HG03342 (cell line): ENCODE results near the gene MYPOP.
A peak's percentile ranks its signal among the peaks of the same experiment; 100 is the strongest.
"Not testable (repeated sequence)": the region's sequence is repeated elsewhere in the genome, so short reads cannot be mapped to it uniquely, and the experiment has no call there.

Experiments used
- ATAC-seq: cut with Tn5 transposase; IDR thresholded peaks from one replicate; pipeline ENCODE4 v1.9.1; 2021; ENCODE audit warnings: mild to moderate bottlenecking, moderate library complexity; ENCODE audit not compliant: unreplicated experiment

MYPOP gene

DNA sequence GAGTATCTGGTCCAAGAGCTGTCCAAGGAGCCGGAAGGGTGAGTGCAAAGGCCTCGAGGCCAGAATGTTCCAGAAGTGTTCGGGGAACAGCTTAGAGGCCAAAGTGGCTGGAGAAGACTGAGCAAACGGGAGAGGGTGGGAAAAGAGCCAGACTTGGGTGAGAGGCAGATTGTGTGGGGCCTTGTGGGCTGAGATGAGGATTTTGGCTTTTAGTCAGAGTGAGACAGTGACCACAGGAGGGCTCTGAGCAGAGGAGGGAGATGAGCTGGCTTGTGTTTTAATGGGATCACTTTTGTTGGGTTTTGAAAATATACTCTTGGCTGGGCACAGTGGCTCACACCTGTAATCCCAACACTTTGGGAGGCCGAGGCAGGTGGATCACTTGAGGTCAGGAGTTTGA, 6.5 kb upstream of the MYPOP start:
- no peak for ATAC-seq

DNA sequence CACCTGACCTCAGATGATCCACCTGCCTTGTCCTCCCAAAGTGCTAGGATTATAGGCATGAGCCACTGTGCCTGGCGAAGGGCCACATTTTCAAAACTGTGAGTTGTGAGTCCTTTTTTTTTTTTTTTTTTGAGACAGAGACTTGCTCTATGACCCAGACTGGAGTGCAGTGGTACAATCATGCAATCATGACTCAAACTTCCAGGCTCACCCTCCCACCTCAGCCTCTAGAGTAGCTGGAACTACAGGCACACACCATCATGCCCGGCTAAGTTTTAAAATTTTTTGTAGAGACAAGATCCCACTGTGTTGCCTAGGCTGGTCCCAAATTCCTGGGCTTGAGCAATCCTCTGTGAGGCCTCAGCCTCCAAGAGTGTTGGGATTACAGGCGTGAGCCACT, 3.8 kb upstream of the MYPOP start:
- ATAC-seq, result no peak

DNA sequence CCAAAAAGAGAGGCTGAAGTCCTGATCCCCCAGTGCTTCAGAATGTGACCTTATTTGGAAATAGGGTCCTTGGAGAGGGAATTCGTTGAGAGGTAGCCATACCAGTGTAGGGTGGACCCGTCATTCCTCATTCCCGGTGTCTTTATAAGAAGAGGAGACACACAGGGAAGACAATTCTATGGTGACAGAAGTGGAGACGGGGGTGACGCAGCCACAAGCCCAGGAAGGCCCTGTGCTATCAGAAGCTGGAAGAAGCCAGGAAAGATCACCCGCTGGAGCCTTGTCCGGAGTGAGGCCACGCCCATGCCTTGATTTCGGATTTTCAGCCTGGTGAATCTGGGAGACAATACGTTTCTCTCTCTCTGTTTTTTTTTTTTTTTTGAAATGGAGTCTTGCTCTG, 2.6 kb upstream of the MYPOP start:
- no peak for ATAC-seq

DNA sequence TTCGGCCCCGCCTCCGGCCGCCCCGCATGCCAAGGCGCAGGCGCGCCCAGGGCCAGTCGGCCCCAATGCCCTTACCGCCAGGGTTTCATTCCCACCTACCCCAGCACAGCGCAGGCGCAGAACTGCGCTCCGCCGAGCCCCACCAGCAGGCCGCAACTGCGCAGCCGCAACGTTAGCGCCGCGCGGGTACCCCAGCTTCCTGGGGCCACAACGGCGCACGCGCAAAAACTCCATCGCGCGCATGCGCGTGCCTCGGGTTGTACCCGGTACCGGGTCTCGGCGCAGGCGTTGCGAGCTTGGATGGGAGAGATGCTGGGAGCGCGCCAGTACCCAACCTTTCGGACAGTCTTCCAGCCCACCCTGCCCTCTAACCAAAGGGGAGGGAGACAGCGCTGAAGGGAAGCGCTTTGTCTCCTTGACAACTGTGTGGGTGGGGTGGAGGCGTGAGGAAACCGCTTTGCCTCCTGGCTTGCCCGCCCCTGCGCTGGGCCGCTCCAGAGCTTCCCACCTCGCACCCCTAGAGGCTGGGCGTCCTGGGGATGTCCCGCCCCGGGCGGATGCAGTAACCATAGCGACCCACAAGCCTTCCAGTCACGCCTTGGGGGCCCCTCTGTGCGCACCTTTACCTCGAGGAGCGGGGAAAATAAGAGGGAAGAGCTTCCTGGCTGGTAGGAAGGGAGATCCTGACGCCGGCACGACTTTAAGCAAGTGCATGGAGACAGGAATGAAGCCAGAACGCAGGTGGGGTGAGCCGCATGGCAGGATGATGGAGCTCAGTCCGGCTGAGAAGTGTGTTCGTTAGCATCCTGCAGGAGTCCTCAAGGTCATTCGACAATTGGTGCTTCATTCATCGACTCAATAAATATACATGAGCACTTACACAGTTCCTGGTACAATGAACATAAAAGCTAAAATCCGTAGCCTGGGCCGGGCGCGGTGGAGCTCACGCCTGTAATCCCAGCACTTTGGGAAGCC, 525 bp upstream of the MYPOP start:
- peak; percentile 84 for ATAC-seq

DNA sequence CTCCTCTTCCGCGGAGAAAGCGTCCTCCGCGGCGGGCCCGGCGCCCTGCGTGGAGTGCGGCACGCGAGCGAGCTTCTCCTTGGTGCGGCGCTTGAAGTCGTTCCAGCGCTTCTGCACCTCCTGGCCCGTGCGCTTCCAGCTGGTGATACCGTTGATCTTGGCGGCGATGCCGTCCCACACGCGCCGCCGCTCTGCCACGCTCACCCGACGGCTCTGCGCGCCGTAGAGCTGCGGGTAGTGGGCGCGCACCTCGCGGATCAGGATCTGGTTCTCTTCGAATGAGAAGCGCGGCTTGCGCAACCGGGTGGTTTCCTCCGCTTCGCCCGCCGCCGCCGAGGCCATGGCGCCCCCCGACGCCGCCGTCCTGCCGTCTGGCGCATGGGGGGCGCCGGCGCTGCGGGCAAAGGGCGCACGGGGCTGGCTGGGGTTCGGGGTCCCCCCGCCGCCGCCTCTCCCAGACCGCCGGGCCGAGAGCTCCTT, 941 bp downstream of the MYPOP start:
- ATAC-seq, result no peak

DNA sequence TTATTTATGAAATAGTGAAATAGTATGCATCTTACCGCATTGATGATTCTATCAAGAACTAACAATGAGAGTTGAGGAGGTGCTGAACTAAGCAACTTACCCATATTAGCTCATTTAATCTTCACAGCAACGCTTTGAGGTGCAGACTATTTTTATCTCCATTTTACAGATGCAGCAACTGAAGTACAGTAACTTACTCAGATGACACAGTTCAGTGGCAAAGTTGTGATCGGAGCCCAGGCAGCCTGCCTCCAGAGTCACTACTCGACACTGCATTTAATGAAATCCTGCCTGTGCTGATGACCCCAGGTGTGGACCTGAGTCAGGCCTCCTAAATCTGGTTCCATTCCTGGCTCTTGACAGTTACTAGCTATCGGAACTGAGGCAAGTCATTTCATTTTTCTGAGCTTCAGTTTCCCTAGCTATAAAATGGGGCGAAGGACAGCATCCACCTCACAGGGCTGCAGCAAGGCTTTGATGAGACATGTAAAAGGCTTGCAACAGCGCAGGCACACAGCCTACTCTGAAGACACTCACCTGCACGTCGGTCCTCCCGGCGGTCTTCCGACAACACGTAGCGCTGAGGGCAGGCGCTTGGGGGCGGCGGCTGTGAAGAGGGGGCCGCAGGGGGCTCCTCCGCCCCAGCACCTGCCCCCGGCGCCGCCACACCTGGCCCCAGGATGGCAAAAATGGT, 1.5 kb downstream of the MYPOP start:
- ATAC-seq, result no peak

DNA sequence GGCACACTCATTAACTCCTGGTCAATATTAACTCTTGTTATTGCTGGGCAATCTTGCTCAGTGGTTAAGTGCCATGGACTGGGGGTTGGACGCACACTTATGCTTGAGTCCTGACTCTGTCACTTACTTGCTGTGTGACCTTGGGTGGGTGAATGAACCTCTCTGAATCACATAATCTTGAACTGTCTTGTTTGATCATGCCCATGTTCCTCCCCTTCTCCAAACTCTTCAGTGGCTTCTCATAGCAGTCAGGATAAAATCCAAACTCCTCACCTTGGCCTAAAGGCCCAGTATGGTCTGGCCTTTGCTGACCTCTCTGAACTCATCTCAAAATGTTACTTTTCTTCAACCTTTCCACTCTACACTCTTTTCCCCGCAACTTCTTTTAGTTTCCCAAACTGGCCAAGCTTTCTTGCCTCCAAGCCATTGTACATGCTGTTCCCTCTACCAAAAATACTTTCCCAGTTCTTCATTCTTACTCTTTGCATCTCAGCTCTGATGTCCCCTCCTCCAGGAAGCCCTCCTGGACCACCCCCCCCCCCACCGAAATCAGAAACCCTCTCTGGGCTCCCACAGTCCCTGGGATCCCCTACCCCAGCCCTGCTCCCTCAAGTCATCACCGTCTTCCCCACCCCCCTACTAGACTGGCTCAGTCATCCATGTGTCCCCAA, 2.4 kb downstream of the MYPOP start:
- no peak for ATAC-seq

DNA sequence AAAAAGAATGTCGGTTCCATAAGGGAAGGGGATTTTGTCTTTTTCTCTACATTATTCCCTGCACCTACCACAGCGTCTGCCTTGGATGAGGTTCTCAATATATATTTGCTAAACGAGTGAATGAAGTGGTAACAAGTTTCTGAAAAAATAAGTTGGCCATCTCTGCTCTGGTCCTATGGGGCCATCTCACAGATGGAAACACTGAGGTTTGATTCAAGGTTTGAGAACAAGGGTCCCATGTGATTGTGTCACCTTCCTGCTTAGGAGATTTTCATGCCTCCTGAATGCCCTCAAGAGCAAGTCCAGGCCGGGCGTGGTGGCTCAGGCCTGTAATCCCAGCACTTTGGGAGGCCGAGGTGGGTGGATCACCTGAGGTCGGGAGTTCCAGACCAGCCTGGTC, 3.2 kb downstream of the MYPOP start:
- ATAC-seq, result no peak

DNA sequence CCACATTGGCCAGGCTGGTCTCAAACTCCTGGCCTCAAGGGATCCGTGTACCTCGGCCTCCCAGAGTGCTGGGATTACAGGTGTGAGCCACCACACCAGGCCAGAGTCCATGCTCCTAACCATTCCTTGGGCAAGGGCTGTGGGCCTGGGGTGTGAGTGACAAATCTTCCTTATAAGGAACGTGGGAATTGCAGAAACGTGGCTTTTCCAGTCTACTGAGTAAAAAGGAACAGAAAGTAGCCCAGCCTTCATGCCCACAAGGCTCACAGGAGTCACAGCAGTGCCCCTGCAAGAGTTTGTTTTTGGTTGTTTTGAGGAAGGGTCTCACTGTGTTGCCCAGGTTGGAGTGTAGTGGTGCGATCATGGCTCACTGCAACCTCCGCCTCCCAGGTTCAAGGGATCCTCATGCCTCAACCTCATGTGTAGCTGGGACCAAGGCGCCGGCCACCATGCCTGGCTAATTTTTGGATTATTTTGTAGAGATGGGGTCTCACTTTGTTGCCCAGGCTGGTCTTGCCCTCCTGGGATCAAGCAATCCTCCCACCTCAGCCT, 5.1 kb downstream of the MYPOP start:
- ATAC-seq, result no peak

DNA sequence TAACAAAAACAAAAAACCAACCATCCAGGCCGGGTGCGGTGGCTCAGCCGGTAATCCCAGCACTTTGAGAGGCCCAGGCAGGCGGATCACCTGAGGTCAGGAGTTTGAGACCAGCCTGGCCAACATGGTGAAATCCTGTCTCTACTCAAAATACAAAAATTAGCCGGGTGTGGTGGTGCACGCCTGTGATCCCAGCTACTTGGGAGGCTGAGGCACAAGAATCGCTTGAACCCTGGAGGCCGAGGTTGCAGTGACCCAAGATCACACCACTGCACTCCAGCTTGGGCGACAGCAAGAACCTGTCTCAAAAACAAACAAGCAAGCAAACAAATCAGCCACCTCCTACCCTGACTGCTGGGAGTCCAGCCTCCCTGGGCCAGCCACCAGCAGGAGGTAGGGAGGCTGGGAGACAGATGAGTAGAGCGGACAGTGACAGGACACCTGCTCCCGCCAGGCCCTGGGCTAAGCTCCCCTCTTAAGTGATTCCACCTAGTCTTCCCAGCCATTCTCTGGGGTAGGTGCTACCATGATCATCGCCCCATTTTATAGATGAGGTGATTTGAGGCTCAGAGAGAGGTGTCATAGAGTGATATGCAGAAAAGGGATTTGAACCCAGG, 6.3 kb downstream of the MYPOP start:
- not testable (repeated sequence) for ATAC-seq

DNA sequence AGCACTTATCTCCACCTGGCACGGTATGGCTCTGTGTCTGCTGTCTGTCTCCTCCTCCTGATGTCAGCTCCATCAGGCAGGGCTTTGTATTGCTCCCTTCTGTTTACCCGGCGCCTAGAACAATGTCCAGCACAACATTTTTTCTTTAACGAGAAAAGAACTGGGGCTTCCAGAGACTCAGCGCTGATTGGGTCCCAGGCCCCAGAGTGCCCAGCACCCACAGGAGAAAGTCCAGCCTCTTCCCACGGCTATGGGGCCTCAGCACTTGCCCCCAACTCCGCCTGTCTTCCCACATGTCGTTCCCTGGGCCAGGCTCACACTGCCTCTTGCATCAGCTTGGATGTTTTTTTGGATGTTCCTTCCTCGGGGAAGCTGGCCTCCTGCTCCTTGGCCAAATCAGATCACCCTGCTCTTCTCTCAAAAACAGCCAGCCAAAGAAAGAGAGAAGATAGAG, 6.9 kb downstream of the MYPOP start:
- ATAC-seq, result no peak

DNA sequence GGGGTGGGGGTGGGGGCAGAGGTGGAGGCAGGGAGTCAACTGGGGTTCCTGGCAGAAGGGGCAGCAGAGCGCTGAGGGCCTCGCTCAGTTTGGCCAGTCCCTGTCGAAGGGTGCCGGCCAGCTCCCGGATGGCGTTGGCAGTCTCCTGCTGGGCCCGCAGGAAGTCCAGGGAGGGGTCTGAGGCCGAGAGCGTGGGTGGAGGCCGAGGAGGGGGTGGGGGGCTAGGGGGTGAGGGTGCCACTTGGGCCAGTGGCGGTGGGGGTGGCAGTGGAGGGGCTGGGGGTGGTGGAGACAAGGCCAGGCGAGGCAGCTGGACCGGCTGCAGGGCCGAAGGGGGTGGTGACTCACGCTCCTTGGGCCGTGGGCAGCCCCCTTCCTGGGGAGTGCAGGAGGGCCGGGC, 11.5 kb downstream of the MYPOP start:
- no peak for ATAC-seq

DNA sequence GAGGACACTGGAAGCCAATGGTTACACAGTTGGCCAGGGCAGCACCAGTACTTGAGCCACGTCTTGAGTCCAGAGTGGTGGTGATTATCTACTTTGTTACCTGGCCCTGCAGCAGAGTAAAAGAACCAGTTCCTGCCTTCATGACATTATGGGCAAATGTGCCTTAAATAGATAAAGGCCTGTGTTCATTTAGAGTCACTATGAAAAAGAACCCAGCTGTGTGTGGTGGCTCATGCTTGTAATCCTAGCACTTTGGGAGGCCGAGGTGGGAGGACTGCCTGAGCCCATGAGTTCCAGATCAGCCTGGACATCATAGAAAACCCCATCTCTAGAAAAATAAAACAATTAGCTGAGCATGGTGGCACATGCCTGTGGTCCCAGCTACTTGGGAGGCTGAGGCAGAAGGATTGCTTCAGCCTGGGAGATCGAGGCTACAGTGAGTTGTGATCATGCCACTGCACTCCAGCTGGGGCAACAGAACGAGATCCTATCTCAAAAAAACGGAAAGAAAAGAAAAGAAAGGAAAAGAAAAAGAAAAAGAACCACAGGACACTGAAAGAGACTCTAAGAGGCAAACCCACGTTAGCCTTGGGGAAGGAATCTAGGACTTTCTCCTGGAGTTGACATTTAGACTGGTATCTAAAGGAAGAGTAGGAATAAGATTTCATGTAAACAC, 13.1 kb downstream of the MYPOP start:
- no peak for ATAC-seq

DNA sequence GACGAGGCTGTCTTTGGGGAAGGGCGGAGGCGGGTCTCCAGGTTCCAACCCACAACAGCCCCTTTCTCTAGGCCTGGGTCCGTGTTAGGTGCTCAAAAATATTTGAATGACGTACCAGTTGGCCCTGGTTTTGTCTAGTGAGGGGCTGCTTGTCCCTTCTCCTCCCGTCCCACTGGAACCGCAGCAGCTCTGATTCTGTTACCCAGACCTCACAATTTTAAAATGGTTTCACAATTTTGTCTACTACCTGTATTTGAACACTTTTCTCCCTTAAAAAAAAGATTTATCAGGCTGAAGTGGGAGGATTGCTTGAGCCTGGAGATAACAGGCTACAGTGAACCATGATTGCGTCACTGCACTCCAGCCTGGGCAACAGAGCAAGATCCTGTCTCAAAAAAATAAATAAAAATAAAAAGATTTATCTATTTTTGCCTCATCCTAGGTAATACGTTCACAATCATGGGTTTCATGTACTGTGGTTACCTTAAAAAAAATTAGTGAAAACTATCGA, 15.2 kb downstream of the MYPOP start:
- ATAC-seq, result no peak

DNA sequence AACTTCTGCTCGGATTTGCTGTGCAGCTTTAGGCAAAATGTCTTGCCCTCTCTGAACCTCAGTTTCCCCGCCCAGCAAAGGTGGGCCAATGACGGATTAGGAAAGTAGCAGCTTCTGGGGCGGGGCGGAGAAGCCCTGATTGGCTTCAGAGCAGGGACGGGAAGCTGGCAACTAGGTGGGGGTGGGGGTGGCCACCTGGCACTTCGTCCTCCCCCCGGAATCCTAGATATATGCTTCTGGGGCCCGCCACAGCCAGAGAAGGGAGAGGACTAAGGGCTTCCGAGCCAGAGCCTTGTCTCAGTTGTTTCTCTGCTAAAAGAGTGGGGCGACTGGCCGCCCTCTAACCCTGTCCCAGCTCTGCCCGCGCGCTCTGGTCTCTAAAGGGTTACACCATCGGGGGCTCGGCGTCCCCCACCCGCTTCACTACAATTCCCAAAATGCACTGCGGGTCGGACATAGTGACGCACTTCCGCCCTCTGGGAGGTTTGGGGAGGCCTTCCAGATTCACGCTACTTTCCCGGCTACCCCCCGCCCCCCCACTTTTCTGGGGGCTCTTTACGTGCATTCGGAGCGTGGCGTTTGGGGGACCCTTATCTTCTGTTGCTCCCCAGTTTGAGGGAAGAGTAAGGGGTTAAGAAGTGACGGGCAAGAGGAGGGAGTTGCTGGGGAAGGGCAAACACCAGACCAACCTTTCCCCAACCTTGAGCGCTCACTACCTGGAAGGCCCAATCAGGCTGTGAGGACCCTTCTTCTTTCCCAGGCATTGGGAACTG, 15.8 kb downstream of the MYPOP start:
- peak; percentile 40 for ATAC-seq

DNA sequence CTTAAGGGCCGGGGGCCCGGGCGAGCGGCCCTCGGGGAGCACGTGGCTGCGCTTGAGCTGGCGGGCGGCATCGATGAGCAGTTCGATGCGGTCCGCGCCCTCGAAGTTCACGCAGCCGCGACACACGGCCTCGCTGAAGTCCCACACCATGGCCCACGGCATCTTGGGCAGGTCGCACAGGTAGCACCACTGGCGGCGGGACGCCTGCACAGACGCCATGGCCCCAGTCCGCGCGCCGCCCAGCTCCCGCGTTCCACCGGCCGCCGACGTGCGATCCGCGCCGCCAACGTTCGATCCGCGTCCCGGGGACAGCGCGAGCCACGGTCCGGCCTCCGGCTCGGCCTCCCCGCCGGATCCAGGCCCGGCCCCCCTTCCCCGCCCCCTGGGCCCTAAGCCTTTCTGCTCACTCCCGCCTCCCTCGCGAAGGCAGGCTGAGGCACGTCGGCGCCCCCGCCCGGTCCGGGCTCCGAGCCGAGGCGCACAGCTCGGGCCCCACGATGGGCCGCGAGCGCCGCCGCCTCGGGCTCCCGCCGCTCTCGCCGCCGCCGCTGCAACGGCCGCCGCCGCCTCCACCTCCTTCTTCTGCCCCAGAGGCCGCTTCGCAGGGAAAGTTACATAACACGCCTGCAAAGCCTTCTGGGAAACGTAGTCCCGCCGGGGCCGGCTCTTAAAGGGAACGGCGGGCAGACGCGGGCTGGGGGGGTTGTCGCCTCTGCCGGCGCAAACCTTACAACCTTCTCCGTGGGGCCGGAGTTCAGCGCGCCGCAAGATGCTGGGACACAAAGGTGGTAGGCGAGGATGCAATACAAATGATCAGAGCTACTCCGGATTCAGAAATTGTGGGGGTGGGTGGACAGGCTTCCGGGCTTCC, 16.6 kb downstream of the MYPOP start, which contains the start of gene IRF2BP1:
IRF2BP1 (minus strand) TSS at position 586 of the 871 bp plus-strand sequence; CDS start at position 219, 367 bp downstream.
- ATAC-seq, result peak; percentile 50

DNA sequence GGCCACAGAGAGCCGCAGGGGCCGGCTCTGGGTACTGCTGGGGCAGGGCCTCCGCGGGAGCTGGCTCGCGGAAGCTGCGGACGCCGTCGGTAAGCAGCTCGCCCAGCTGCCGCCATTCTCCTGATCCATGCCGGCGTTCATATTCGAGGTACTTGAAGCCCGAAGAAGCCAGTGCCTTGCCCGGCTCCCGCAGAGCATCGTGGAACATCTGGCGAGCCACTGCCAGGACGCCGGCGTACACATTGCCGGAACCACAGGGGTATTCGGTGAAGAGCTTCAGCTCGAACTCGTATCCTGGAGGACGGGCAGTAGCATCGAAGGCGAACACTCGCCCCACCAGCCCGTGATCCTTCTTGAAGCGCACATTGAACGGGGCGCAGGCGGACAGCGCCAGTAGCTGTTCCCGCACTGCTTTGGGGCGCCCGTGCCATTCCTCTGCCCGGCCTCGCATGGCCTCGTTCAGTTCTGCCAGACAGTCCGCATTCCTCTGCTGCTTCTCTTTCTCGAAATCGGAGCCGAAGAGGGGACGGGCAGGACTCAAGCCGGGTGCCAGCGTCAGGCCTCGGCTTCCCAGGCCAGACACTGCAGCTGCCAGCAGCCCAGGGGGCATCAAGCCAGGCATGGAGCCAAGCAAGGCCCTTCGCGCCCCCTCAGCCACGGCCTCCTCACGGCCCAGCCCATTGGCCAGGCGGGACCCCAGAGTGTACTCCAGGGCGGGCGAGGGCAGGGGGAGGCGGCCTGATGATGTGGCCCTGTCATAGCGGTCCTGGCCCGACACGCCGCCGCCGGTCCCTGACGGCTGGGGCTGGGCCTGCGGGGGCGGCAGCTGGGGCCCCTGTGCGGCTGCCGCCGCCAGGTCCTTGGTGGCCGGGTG, 17.5 kb downstream of the MYPOP start:
- ATAC-seq, result no peak
